Duodenal mucosa (tissue), 2 donors: Measurements from ENCODE around the gene GNAI2.

Experiments
- H3K27ac ChIP-seq: one replicate; pipeline ENCODE4 v1.7.0; 2013; ENCODE audit warnings: low read depth, low read length
- H3K27me3 ChIP-seq, 2 donors: one replicate each; pipeline ENCODE4 v1.7.0; 2013; ENCODE audit warnings: low read length in 2 of 2, control low read depth in 1 of 2; ENCODE audit not compliant: insufficient read depth in 2 of 2, control insufficient read depth in 1 of 2
- H3K36me3 ChIP-seq, 2 donors: one replicate each; pipeline ENCODE4 v1.7.0; 2013; ENCODE audit warnings: low read length in 2 of 2, control low read depth in 1 of 2; ENCODE audit not compliant: insufficient read depth in 2 of 2, control insufficient read depth in 1 of 2
- H3K4me1 ChIP-seq, 2 donors: one replicate each; pipeline ENCODE4 v1.7.0; 2013; ENCODE audit warnings: low read length in 2 of 2, control low read depth in 1 of 2; ENCODE audit not compliant: insufficient read depth in 2 of 2, control insufficient read depth in 1 of 2
- H3K4me3 ChIP-seq, 2 donors: one replicate each; pipeline ENCODE4 v1.7.0; 2013; ENCODE audit warnings: low read length in 2 of 2, low read depth in 1 of 2
- H3K9ac ChIP-seq, 2 donors: one replicate each; pipeline ENCODE4 v1.7.0; 2013; ENCODE audit warnings: low read length in 2 of 2, low read depth in 1 of 2
- H3K9me3 ChIP-seq, 2 donors: one replicate each; pipeline ENCODE4 v1.7.0; 2013; ENCODE audit warnings: low read length in 2 of 2, control low read depth in 1 of 2; ENCODE audit not compliant: control insufficient read depth in 1 of 2

Gene GNAI2

GRCh38 chr3:50286322-50287227 is 50.6 kb downstream of the GNAI2 start:
- H3K27me3 ChIP-seq, result no peaks in the 10 kb centered on the region
- H3K4me3 ChIP-seq, result no peak overlapping the region
- no peaks in the 10 kb centered on the region for H3K9me3 ChIP-seq
- no peak overlapping the region for H3K9ac ChIP-seq
- H3K4me1 ChIP-seq, result peaks cover 13 to 16% of the 10 kb centered on the region in 2 donors
- H3K27ac ChIP-seq, result no peak overlapping the region
- H3K36me3 ChIP-seq, result peaks cover 34 to 43% of the 10 kb centered on the region in 2 donors

- no peak overlapping the region for H3K27ac ChIP-seq
- no peaks in the 10 kb centered on the region for H3K27me3 ChIP-seq
- no peaks in the 10 kb centered on the region for H3K9me3 ChIP-seq
- no peak overlapping the region for H3K9ac ChIP-seq
- peaks cover 15 to 20% of the 10 kb centered on the region in 2 donors for H3K4me1 ChIP-seq
- peaks cover 34 to 43% of the 10 kb centered on the region in 2 donors for H3K36me3 ChIP-seq
- no peak overlapping the region for H3K4me3 ChIP-seq
Observed at GRCh38 chr3:50287262-50287661, 51.3 kb downstream of the GNAI2 start.

- Histone ChIP-seq H3K4me1 (peaks cover 22 to 28% of the 10 kb centered on the region in 2 donors), H3K4me3 (no peak overlapping the region), H3K36me3 (peaks cover 34 to 43% of the 10 kb centered on the region in 2 donors), H3K9ac (no peak overlapping the region), H3K27ac (no peak overlapping the region), H3K9me3 (no peaks in the 10 kb centered on the region), H3K27me3 (no peaks in the 10 kb centered on the region)
Observed at GRCh38 chr3:50288387-50289007, 52.5 kb downstream of the GNAI2 start.

- no peak overlapping the region for H3K4me3 ChIP-seq
- no peaks in the 10 kb centered on the region for H3K27me3 ChIP-seq
- no peaks in the 10 kb centered on the region for H3K9me3 ChIP-seq
- peaks cover 22 to 28% of the 10 kb centered on the region in 2 donors for H3K4me1 ChIP-seq
- no peak overlapping the region for H3K9ac ChIP-seq
- H3K27ac ChIP-seq, result no peak overlapping the region
- H3K36me3 ChIP-seq, result peaks cover 34 to 43% of the 10 kb centered on the region in 2 donors
Observed at GRCh38 chr3:50289130-50289529, 53.1 kb downstream of the GNAI2 start.

GRCh38 chr3:50290161-50290641 is 54.2 kb downstream of the GNAI2 start:
- peak overlapping the region in 1 of 2 donors; percentile 38 for H3K9ac ChIP-seq
- H3K27ac ChIP-seq, result no peak overlapping the region

GRCh38 chr3:50292159-50293078 is 56.4 kb downstream of the GNAI2 start, which contains the start of gene IFRD2:
TSS of gene IFRD2 (minus strand) at chr3:50292429. CDS start at chr3:50292274, 155 bp downstream.
- Histone ChIP-seq H3K27me3 (no peaks in the 10 kb centered on the region), H3K9me3 (no peaks in the 10 kb centered on the region), H3K4me3 (peak within 1 kb of the TSS; percentile 92 to 98), H3K9ac (peak within 1 kb of the TSS; percentile 84 to 86), H3K27ac (peak within 1 kb of the TSS; percentile 89), H3K36me3 (peaks cover 24 to 32% of the 10 kb centered on the region in 2 donors), H3K4me1 (peaks cover 22 to 29% of the 10 kb centered on the region in 2 donors)

More at GRCh38 chr3:50290161-50290641, 54.2 kb downstream of the GNAI2 start:
- Histone ChIP-seq H3K9me3 (no peaks in the 10 kb centered on the region), H3K36me3 (peaks cover 34 to 43% of the 10 kb centered on the region in 2 donors), H3K27me3 (no peaks in the 10 kb centered on the region), H3K4me3 (no peak overlapping the region), H3K4me1 (peaks cover 22 to 28% of the 10 kb centered on the region in 2 donors)

- H3K9ac ChIP-seq, result peak overlapping the region; percentile 68 to 86
- H3K27ac ChIP-seq, result no peak overlapping the region
- no peaks in the 10 kb centered on the region for H3K27me3 ChIP-seq
- H3K9me3 ChIP-seq, result no peaks in the 10 kb centered on the region
- H3K4me1 ChIP-seq, result peaks cover 28 to 33% of the 10 kb centered on the region in 2 donors
- H3K4me3 ChIP-seq, result peak overlapping the region in 1 of 2 donors; percentile 76
- H3K36me3 ChIP-seq, result peaks cover 20 to 24% of the 10 kb centered on the region in 2 donors
Observed at GRCh38 chr3:50293079-50293801, 57.2 kb downstream of the GNAI2 start.

GRCh38 chr3:50294089-50294488 is 58.1 kb downstream of the GNAI2 start:
- H3K9me3 ChIP-seq, result no peaks in the 10 kb centered on the region
- no peak overlapping the region for H3K27ac ChIP-seq
- H3K36me3 ChIP-seq, result peaks cover 13 to 16% of the 10 kb centered on the region in 2 donors
- no peak overlapping the region for H3K4me3 ChIP-seq
- peaks cover 36 to 41% of the 10 kb centered on the region in 2 donors for H3K4me1 ChIP-seq
- H3K9ac ChIP-seq, result no peak overlapping the region
- no peaks in the 10 kb centered on the region for H3K27me3 ChIP-seq
